Activated CD4-positive, alpha-beta T cell treated with anti-CD3 and anti-CD28 coated beads for 36 hours (primary cell): ENCODE data around the gene HOXA4. TPM values are rescaled to one million over a fixed set of nuclear protein-coding genes. Genes with fewer than 3 reads are reported as not detected.

Experiments
- ATAC-seq: fragments of 200-7000 bp; cut with Tn5 transposase; one replicate; pipeline ENCODE4 v1.10.0; 2021; ENCODE audit warnings: mild to moderate bottlenecking, moderate library complexity
- CTCF ChIA-PET: fragments of 350-600 bp; sonication (Branson Sonifier 250); formaldehyde crosslinking; loops from one replicate; lab custom pipeline; 2021; ENCODE audit warnings: antibody characterized with exemption; lab: Charles Lee
- POLR2A ChIA-PET: fragments of 350-600 bp; sonication (Branson Sonifier 250); formaldehyde crosslinking; loops from one replicate; lab custom pipeline; 2021; ENCODE audit warnings: antibody characterized with exemption, inconsistent platforms; lab: Charles Lee
- DNase-seq: peaks from one replicate; pipeline ENCODE4 v3.0.0-alpha.2; 2020
- H3K27ac Mint-ChIP-seq: one replicate; pipeline ENCODE4 v1.8.0; 2021; ENCODE audit warnings: mixed read lengths
- H3K27me3 Mint-ChIP-seq: one replicate; pipeline ENCODE4 v1.8.0; 2021; ENCODE audit warnings: mixed read lengths
- H3K36me3 Mint-ChIP-seq: one replicate; pipeline ENCODE4 v1.8.0; 2021; ENCODE audit warnings: low read depth, mixed read lengths
- H3K4me1 Mint-ChIP-seq: one replicate; pipeline ENCODE4 v1.8.0; 2021; ENCODE audit warnings: mixed read lengths
- H3K4me3 Mint-ChIP-seq: one replicate; pipeline ENCODE4 v1.8.0; 2021; ENCODE audit warnings: mild to moderate bottlenecking, moderate library complexity, mixed read lengths
- H3K9me3 Mint-ChIP-seq: one replicate; pipeline ENCODE4 v1.8.0; 2021; ENCODE audit warnings: low read depth, mixed read lengths
- intact Hi-C, 2 experiments: fragments of 100-400 bp; cut with DNase I in 1 of 2; cut with micrococcal nuclease in 1 of 2; formaldehyde crosslinking; loops; one replicate each; pipeline versions ENCODE4 v1.14.2 to v1.15.1; 2022 to 2024; cut with DNase I, micrococcal nuclease
- total RNA-seq, 2 experiments: library from RNA; stranded (reverse); gene quantifications; one replicate each; pipeline ENCODE4 v1.2.3, GENCODE V29; 2021

Gene HOXA4
- total RNA-seq, 2 experiments from 2014 or later = 0.25 TPM; not detected in 1

DNA sequence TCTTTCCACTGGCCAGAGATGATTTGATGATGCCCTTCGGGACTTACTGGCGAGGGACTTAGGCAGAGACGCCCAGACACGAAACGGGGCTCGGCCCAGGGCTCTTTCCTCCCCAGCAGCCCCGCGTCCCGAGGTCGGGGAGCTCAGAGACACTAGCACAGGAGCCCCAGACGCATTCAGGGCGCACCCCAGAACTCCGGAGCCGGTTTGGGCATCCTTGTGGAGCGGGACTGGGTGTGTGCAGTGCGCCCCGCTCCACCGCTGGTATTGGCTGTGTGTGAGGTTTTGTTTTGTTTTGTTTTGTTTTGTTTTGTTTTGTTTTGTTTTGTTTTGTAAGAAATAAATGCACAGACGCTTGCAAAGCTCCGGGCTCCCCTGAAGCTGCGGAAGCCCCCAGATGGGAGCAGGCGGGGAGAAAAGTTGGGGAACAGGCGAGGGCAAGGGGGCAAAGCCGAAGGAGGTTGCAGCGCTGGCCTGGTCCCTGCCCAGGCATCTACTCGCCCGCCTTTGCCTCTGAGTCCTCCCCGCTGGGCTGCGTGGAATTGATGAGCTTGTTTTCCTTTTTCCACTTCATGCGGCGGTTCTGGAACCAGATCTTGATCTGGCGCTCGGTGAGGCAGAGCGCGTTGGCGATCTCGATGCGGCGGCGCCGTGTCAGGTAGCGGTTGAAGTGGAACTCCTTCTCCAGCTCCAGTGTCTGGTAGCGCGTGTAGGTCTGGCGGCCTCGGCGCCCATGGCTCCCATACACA is 14.8 kb upstream of the HOXA4 start:
- ATAC-seq (no peak), DNase-seq (no peak)
- POLR2A ChIA-PET = no interaction called here
- Mint-ChIP-seq H3K27ac (no peak overlapping the region), H3K4me1 (peaks cover 6% of the 10 kb centered on the region), H3K9me3 (no peaks in the 10 kb centered on the region), H3K4me3 (no peak overlapping the region), H3K27me3 (peaks cover 51% of the 10 kb centered on the region), H3K36me3 (no peaks in the 10 kb centered on the region)
- intact Hi-C loops = no loop called here
- CTCF ChIA-PET = interaction anchor here (0.6 to 1.9 kb wide), 3 partner anchors 34 to 463 kb away, joined by 3 to 6 read pairs (median 3); no protein-coding TSS in a partner anchor

- intact Hi-C loops = no loop called here
- ChIA-PET POLR2A (no interaction called here), CTCF (interaction anchor here (0.6 to 1.9 kb wide), 2 partner anchors 35 to 290 kb away, joined by 3 to 6 read pairs; no protein-coding TSS in a partner anchor)
- ATAC-seq = no peak
- H3K36me3 Mint-ChIP-seq = no peaks in the 10 kb centered on the region
- H3K27me3 Mint-ChIP-seq = peaks cover 45% of the 10 kb centered on the region
- peaks cover 6% of the 10 kb centered on the region for H3K4me1 Mint-ChIP-seq
- no peak overlapping the region for H3K4me3 Mint-ChIP-seq
- H3K9me3 Mint-ChIP-seq = no peaks in the 10 kb centered on the region
- DNase-seq = no peak
- no peak overlapping the region for H3K27ac Mint-ChIP-seq
Observed at GRCh38 chr7:27144781-27145164, 14.2 kb upstream of the HOXA4 start.

- H3K27me3 Mint-ChIP-seq = peaks cover 41% of the 10 kb centered on the region
- CTCF ChIA-PET = interaction anchor here (0.6 kb wide), 1 partner anchor 289 kb away, joined by 3 read pairs; no protein-coding TSS in a partner anchor
- H3K36me3 Mint-ChIP-seq = no peaks in the 10 kb centered on the region
- POLR2A ChIA-PET = interaction anchor here (0.5 kb wide), 1 partner anchor 44 kb away, joined by 4 read pairs; no protein-coding TSS in a partner anchor
- peaks cover 6% of the 10 kb centered on the region for H3K4me1 Mint-ChIP-seq
- DNase-seq = no peak
- H3K4me3 Mint-ChIP-seq = no peak overlapping the region
- no peaks in the 10 kb centered on the region for H3K9me3 Mint-ChIP-seq
- intact Hi-C loops = no loop called here
- no peak overlapping the region for H3K27ac Mint-ChIP-seq
- ATAC-seq = no peak
Observed at GRCh38 chr7:27143950-27144780, 13.6 kb upstream of the HOXA4 start.

- ATAC-seq = no peak
- CTCF ChIA-PET = interaction anchor here (0.6 kb wide), 1 partner anchor 1325 kb away, joined by 3 read pairs; no protein-coding TSS in a partner anchor
- H3K9me3 Mint-ChIP-seq = no peaks in the 10 kb centered on the region
Observed at GRCh38 chr7:27143023-27143949, 12.7 kb upstream of the HOXA4 start, which contains the start of gene HOXA5. HOXA5 (minus strand) TSS chr7:27143681; CDS start chr7:27143607, 74 bp downstream.

DNA sequence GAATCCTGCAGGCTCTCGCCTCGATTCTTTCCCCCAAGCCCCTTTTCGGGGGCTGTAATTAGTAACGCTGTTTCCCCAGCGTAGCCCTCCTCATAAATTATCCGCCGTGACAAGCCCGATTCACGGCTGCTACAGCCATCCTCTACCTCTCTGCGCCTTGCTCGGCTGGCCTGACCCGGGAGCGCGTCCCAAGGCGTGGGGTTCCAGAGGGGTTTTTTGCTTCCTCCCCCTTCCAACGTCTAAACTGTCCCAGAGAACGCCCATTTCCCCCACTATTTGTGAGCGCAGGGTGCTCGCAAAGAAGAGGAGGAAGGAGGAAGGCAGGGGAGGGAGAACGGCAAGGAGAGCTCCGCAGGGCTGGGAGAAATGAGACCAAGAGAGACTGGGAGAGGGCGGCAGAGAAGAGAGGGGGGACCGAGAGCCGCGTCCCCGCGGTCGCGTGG is 12.0 kb upstream of the HOXA4 start:
- DNase-seq = no peak
- Mint-ChIP-seq H3K4me3 (no peak overlapping the region), H3K27ac (no peak overlapping the region), H3K9me3 (no peaks in the 10 kb centered on the region), H3K27me3 (peaks cover 34% of the 10 kb centered on the region), H3K36me3 (no peaks in the 10 kb centered on the region), H3K4me1 (no peaks in the 10 kb centered on the region)
- ChIA-PET POLR2A (no interaction called here), CTCF (no interaction called here)
- intact Hi-C loops = no loop called here
- ATAC-seq = no peak

More at GRCh38 chr7:27143023-27143949, 12.7 kb upstream of the HOXA4 start, which contains the start of gene HOXA5:
- H3K27me3 Mint-ChIP-seq = peaks cover 34% of the 10 kb centered on the region
- no peak within 1 kb of the TSS for H3K27ac Mint-ChIP-seq
- POLR2A ChIA-PET = interaction anchor here (0.5 kb wide), 1 partner anchor 44 kb away, joined by 4 read pairs; no protein-coding TSS in a partner anchor
- H3K4me1 Mint-ChIP-seq = peaks cover 3% of the 10 kb centered on the region
- H3K36me3 Mint-ChIP-seq = no peaks in the 10 kb centered on the region
- intact Hi-C loops = no loop called here
- no peak within 1 kb of the TSS for H3K4me3 Mint-ChIP-seq
- DNase-seq = peak; percentile 18

GRCh38 chr7:27141923-27142579 is 11.5 kb upstream of the HOXA4 start:
- POLR2A ChIA-PET = no interaction called here
- Mint-ChIP-seq H3K36me3 (no peaks in the 10 kb centered on the region), H3K9me3 (no peaks in the 10 kb centered on the region), H3K4me1 (no peaks in the 10 kb centered on the region), H3K4me3 (no peak overlapping the region), H3K27me3 (peaks cover 29% of the 10 kb centered on the region), H3K27ac (no peak overlapping the region)
- DNase-seq (no peak), ATAC-seq (no peak)
- intact Hi-C loops = no loop called here
- CTCF ChIA-PET = interaction anchor here (0.6 kb wide), 1 partner anchor 768 kb away, joined by 3 read pairs; no protein-coding TSS in a partner anchor

DNA sequence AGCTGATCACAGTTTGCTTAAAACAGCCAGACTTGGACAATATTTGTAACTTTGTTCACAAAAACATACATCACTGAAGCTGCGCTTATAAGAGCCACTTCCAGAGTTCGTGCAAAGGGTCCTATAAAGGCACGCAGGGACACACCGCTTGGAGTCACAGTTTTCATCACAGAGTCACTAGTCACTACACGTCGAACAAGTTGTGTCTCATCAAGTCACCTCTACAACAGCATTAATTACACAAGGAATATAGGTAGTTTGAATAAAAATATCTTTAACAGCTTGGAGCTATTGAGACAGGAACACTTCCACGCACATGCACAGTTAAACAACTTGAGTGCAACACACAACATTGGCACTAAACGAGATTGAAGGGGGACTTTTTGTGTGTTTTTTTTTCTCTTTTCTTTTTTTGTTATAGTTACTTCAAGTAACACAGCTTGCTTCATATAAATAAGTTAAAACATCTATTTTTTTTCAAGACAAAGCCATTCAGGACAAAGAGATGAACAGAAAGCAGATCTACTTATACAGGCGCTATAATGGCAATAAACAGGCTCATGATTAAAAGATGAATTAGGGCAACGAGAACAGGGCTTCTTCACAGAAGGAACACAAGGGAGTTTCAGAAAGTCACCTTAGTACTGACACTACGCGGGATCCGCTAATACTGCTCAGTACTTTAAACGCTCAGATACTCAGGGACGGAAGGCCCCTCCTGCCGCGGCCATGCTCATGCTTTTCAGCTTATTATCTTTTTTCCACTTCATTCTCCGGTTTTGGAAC is 10.8 kb upstream of the HOXA4 start:
- Mint-ChIP-seq H3K36me3 (no peaks in the 10 kb centered on the region), H3K4me3 (no peak overlapping the region), H3K9me3 (no peaks in the 10 kb centered on the region), H3K27me3 (peaks cover 22% of the 10 kb centered on the region), H3K4me1 (no peaks in the 10 kb centered on the region), H3K27ac (no peak overlapping the region)
- ChIA-PET CTCF (interaction anchor here (0.6 to 1.2 kb wide), 5 partner anchors 10 to 767 kb away, joined by 3 to 5 read pairs (median 3); no protein-coding TSS in a partner anchor), POLR2A (no interaction called here)
- intact Hi-C loops = no loop called here
- ATAC-seq (no peak), DNase-seq (no peak)

GRCh38 chr7:27140126-27140857 is 9.7 kb upstream of the HOXA4 start:
- POLR2A ChIA-PET = no interaction called here
- intact Hi-C loops = no loop called here
- CTCF ChIA-PET = interaction anchor here (0.6 to 1.2 kb wide), 3 partner anchors 9 to 39 kb away, joined by 4 to 5 read pairs (median 5); no protein-coding TSS in a partner anchor

DNA sequence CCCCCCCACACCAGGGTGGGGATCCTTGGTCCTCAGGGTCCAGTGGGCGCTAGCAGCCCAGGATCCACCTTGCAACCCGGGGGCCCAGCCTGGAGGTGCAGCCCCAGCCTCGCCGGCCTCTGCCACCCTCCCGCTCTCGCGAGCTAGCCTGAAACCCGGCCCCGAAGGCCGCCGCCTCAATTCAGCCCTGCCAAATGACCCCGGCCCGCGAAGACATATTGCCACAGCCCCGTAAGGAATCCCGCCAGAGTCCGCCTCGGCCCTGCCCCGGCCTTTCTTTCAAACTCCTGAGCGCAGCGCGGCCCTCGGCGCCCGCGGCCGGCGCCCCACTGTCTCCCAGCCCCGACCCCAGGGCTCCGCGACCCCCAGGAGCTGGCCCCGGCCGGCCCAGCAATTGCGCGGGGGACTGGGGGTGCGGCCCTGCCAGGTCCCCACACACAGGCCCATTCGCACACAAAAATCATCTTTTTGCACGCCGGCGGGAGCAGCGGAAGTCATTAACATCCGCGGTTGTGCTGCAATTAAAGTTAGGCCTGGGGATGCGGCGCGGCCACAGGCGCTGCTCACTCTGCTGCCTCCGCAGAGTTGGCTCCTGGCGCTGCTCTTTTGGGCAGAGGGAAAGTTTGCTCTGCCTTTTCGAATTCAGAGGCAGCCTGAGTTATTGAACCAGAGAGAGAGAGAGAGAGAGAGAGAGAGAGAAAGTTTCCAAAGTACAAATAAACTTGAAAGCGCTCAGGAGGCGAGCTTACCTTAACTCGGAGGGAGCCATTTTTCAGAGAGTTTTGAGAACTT is 9.0 kb upstream of the HOXA4 start:
- ChIA-PET POLR2A (no interaction called here), CTCF (interaction anchor here (0.6 kb wide), 1 partner anchor 10 kb away, joined by 4 read pairs; no protein-coding TSS in a partner anchor)
- Mint-ChIP-seq H3K27ac (no peak overlapping the region), H3K4me3 (no peak overlapping the region), H3K9me3 (no peaks in the 10 kb centered on the region), H3K27me3 (peaks cover 27% of the 10 kb centered on the region), H3K36me3 (no peaks in the 10 kb centered on the region), H3K4me1 (peaks cover 11% of the 10 kb centered on the region)
- ATAC-seq = no peak
- intact Hi-C loops = no loop called here
- DNase-seq = no peak

More at GRCh38 chr7:27140126-27140857, 9.7 kb upstream of the HOXA4 start:
- no peak for DNase-seq
- H3K4me1 Mint-ChIP-seq = peaks cover 4% of the 10 kb centered on the region
- H3K27ac Mint-ChIP-seq = no peak overlapping the region
- no peak for ATAC-seq
- H3K36me3 Mint-ChIP-seq = no peaks in the 10 kb centered on the region
- peaks cover 26% of the 10 kb centered on the region for H3K27me3 Mint-ChIP-seq
- H3K9me3 Mint-ChIP-seq = no peaks in the 10 kb centered on the region
- H3K4me3 Mint-ChIP-seq = no peak overlapping the region
